Activated B cell treated with CpG ODN at 0.5 μM for 24 hours (primary cell): ENCODE data around the gene CHD3. TPM values are rescaled to one million over a fixed set of nuclear protein-coding genes. Genes with fewer than 3 reads are reported as not detected.

Source experiments
- ATAC-seq: fragments of 200-7000 bp; cut with Tn5 transposase; one replicate; pipeline ENCODE4 v1.10.0; 2021; ENCODE audit warnings: low read depth, mild to moderate bottlenecking, moderate library complexity
- CTCF ChIA-PET: fragments of 350-600 bp; sonication (Branson Sonifier 250); formaldehyde crosslinking; loops from one replicate; lab custom pipeline; 2021; ENCODE audit warnings: antibody characterized with exemption; lab: Charles Lee
- POLR2A ChIA-PET: fragments of 350-600 bp; sonication (Branson Sonifier 250); formaldehyde crosslinking; loops from one replicate; lab custom pipeline; 2021; ENCODE audit warnings: antibody characterized with exemption; lab: Charles Lee
- DNase-seq: peaks from one replicate; pipeline ENCODE4 v3.0.0; 2022
- H3K27ac Mint-ChIP-seq: one replicate; pipeline ENCODE4 v1.8.0; 2020; ENCODE audit warnings: mixed read lengths
- H3K27me3 Mint-ChIP-seq: one replicate; pipeline ENCODE4 v1.8.0; 2021; ENCODE audit warnings: mixed read lengths
- H3K36me3 Mint-ChIP-seq: one replicate; pipeline ENCODE4 v1.8.0; 2021; ENCODE audit warnings: low read depth, mixed read lengths
- H3K4me1 Mint-ChIP-seq: one replicate; pipeline ENCODE4 v1.8.0; 2021; ENCODE audit warnings: mixed read lengths
- H3K4me3 Mint-ChIP-seq: one replicate; pipeline ENCODE4 v1.8.0; 2020; ENCODE audit warnings: mild to moderate bottlenecking, mixed read lengths
- H3K9me3 Mint-ChIP-seq: one replicate; pipeline ENCODE4 v1.8.0; 2020; ENCODE audit warnings: mixed read lengths
- CTCF ChIP-seq: fragments of 200-600 bp; IDR thresholded peaks from one replicate; pipeline ENCODE4 v1.8.0; 2022; ENCODE audit warnings: antibody characterized with exemption, mild to moderate bottlenecking
- intact Hi-C: fragments of 100-400 bp; cut with micrococcal nuclease; formaldehyde crosslinking; loops from one replicate; pipeline ENCODE4 v1.15.1; 2024
- total RNA-seq: library from RNA; stranded (reverse); gene quantifications from 2 replicates; pipeline ENCODE4 v1.2.3, GENCODE V29; 2022

CHD3 gene
- total RNA-seq, 1 donor from 2014 or later, result 109 TPM

GRCh38 chr17:7846063-7846735 is 42.4 kb upstream of the CHD3 start:
- peaks cover 49% of the 10 kb centered on the region for H3K4me1 Mint-ChIP-seq
- H3K4me3 Mint-ChIP-seq, result peak overlapping the region; percentile 98
- no peak for TF ChIP-seq CTCF
- POLR2A ChIA-PET, result interaction anchor here (0.7 to 5.1 kb wide), 3 partner anchors 10 to 120 kb away, joined by 6 to 136 read pairs (median 98); partner anchors contain the start of genes CYB5D1, KDM6B, NAA38 and TMEM88
- no peaks in the 10 kb centered on the region for H3K27me3 Mint-ChIP-seq
- CTCF ChIA-PET, result interaction anchor here (1.4 to 2.8 kb wide), 2 partner anchors 11 to 102 kb away, joined by 3 to 23 read pairs; no protein-coding TSS in a partner anchor
- ATAC-seq (no peak), DNase-seq (peak; percentile 15)
- H3K27ac Mint-ChIP-seq, result no peak overlapping the region
- intact Hi-C loops, result no loop called here
- peaks cover 64% of the 10 kb centered on the region for H3K36me3 Mint-ChIP-seq
- H3K9me3 Mint-ChIP-seq, result no peaks in the 10 kb centered on the region

GRCh38 chr17:7846765-7847661 is 41.6 kb upstream of the CHD3 start:
- Mint-ChIP-seq H3K9me3 (no peaks in the 10 kb centered on the region), H3K4me1 (peaks cover 54% of the 10 kb centered on the region), H3K27me3 (no peaks in the 10 kb centered on the region), H3K27ac (no peak overlapping the region), H3K36me3 (peaks cover 73% of the 10 kb centered on the region), H3K4me3 (peak overlapping the region; percentile 98)
- CTCF ChIA-PET, result interaction anchor here (2.8 kb wide), 1 partner anchor 12 kb away, joined by 23 read pairs; no protein-coding TSS in a partner anchor
- POLR2A ChIA-PET, result interaction anchor here (0.7 to 5.1 kb wide), 2 partner anchors 9 to 121 kb away, joined by 6 to 98 read pairs; partner anchors contain the start of genes CYB5D1, NAA38 and TMEM88
- ATAC-seq, result no peak
- no peak for DNase-seq
- intact Hi-C loops, result no loop called here
- TF ChIP-seq CTCF, result no peak

DNA sequence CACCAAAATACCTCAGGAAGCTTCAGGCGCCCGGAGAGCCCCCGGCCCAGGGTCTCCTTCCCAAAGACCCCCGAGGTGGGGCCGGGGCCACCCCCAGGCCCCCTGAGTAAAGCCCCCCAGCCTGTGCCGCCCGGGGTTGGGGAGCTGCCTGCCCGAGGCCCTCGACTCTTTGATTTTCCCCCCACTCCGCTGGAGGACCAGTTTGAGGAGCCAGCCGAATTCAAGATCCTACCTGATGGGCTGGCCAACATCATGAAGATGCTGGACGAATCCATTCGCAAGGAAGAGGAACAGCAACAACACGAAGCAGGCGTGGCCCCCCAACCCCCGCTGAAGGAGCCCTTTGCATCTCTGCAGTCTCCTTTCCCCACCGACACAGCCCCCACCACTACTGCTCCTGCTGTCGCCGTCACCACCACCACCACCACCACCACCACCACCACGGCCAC is 40.4 kb upstream of the CHD3 start:
- no peak for TF ChIP-seq CTCF
- Mint-ChIP-seq H3K4me1 (peaks cover 52% of the 10 kb centered on the region), H3K4me3 (no peak overlapping the region), H3K9me3 (no peaks in the 10 kb centered on the region), H3K36me3 (peaks cover 75% of the 10 kb centered on the region), H3K27me3 (no peaks in the 10 kb centered on the region), H3K27ac (no peak overlapping the region)
- ChIA-PET CTCF (no interaction called here), POLR2A (interaction anchor here (0.9 kb wide), 1 partner anchor 13 kb away, joined by 4 read pairs; no protein-coding TSS in a partner anchor)
- ATAC-seq, result no peak
- DNase-seq, result no peak
- intact Hi-C loops, result no loop called here

DNA sequence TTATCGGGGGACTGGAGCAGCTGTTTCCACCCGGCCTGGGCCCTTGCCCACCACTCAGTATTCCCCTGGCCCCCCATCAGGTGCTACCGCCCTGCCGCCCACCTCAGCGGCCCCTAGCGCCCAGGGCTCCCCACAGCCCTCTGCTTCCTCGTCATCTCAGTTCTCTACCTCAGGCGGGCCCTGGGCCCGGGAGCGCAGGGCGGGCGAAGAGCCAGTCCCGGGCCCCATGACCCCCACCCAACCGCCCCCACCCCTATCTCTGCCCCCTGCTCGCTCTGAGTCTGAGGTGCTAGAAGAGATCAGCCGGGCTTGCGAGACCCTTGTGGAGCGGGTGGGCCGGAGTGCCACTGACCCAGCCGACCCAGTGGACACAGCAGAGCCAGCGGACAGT is 39.9 kb upstream of the CHD3 start:
- intact Hi-C loops, result no loop called here
- CTCF ChIA-PET, result interaction anchor here (3.2 kb wide), 1 partner anchor 14 kb away, joined by 35 read pairs; no protein-coding TSS in a partner anchor
- Mint-ChIP-seq H3K4me3 (no peak overlapping the region), H3K27me3 (no peaks in the 10 kb centered on the region), H3K4me1 (peaks cover 49% of the 10 kb centered on the region), H3K27ac (no peak overlapping the region), H3K36me3 (peaks cover 72% of the 10 kb centered on the region), H3K9me3 (no peaks in the 10 kb centered on the region)
- DNase-seq (no peak), ATAC-seq (no peak)
- POLR2A ChIA-PET, result interaction anchor here (3.9 kb wide), 1 partner anchor 13 kb away, joined by 35 read pairs; no protein-coding TSS in a partner anchor
- no peak for TF ChIP-seq CTCF
